ENCODE measurements around the gene USP36. TPM values are rescaled to one million over a fixed set of nuclear protein-coding genes. Genes with fewer than 3 reads are reported as not detected.

Gene USP36
- total RNA-seq, 1 donor from 2014 or later, result 21.6 TPM

- DNase-seq (ENCODE audit: low read depth) (no peak), FAIRE-seq (no peak)
- H3K4me3 ChIP-seq (ENCODE audit: low read depth, low read length), result no peak overlapping the region
- H3K36me3 ChIP-seq (ENCODE audit: control insufficient read depth, insufficient read depth, low read length), result no peaks in the 10 kb centered on the region
- no peaks in the 10 kb centered on the region for H3K27me3 ChIP-seq (ENCODE audit: control insufficient read depth, insufficient read depth, low read length)
- TF ChIP-seq CTCF (IDR thresholded peaks at IDR 0.05; ENCODE audit: insufficient read depth, low read length, severe bottlenecking), result no peak
Measured at GRCh38 chr17:78771758-78772382, 68.7 kb downstream of the USP36 start.

GRCh38 chr17:78769196-78769773, 71.3 kb downstream of the USP36 start:
- Histone ChIP-seq H3K36me3 (ENCODE audit: control insufficient read depth, insufficient read depth, low read length) (no peaks in the 10 kb centered on the region), H3K4me3 (ENCODE audit: low read depth, low read length) (no peak overlapping the region), H3K27me3 (ENCODE audit: control insufficient read depth, insufficient read depth, low read length) (no peaks in the 10 kb centered on the region)
- DNase-seq (ENCODE audit: low read depth), result no peak
- FAIRE-seq, result no peak
- peak; percentile 10 for TF ChIP-seq CTCF (IDR thresholded peaks at IDR 0.05; ENCODE audit: insufficient read depth, low read length, severe bottlenecking)

GRCh38 chr17:78767806-78768205, 72.8 kb downstream of the USP36 start:
- FAIRE-seq, result no peak
- no peaks in the 10 kb centered on the region for H3K36me3 ChIP-seq (ENCODE audit: control insufficient read depth, insufficient read depth, low read length)
- no peaks in the 10 kb centered on the region for H3K27me3 ChIP-seq (ENCODE audit: control insufficient read depth, insufficient read depth, low read length)
- TF ChIP-seq CTCF (IDR thresholded peaks at IDR 0.05; ENCODE audit: insufficient read depth, low read length, severe bottlenecking), result no peak
- DNase-seq (ENCODE audit: low read depth), result no peak
- H3K4me3 ChIP-seq (ENCODE audit: low read depth, low read length), result no peak overlapping the region

GRCh38 chr17:78766743-78767294, 73.8 kb downstream of the USP36 start:
- DNase-seq (ENCODE audit: low read depth) (no peak), FAIRE-seq (no peak)
- no peak overlapping the region for H3K4me3 ChIP-seq (ENCODE audit: low read depth, low read length)
- no peaks in the 10 kb centered on the region for H3K36me3 ChIP-seq (ENCODE audit: control insufficient read depth, insufficient read depth, low read length)
- no peaks in the 10 kb centered on the region for H3K27me3 ChIP-seq (ENCODE audit: control insufficient read depth, insufficient read depth, low read length)
- TF ChIP-seq CTCF (IDR thresholded peaks at IDR 0.05; ENCODE audit: insufficient read depth, low read length, severe bottlenecking), result no peak

GRCh38 chr17:78766225-78766624, 74.4 kb downstream of the USP36 start:
- no peak for FAIRE-seq

More at GRCh38 chr17:78766225-78766624, 74.4 kb downstream of the USP36 start:
- Histone ChIP-seq H3K36me3 (ENCODE audit: control insufficient read depth, insufficient read depth, low read length) (no peaks in the 10 kb centered on the region), H3K27me3 (ENCODE audit: control insufficient read depth, insufficient read depth, low read length) (no peaks in the 10 kb centered on the region), H3K4me3 (ENCODE audit: low read depth, low read length) (no peak overlapping the region)
- peak; percentile 75 for DNase-seq (ENCODE audit: low read depth)
- TF ChIP-seq CTCF (IDR thresholded peaks at IDR 0.05; ENCODE audit: insufficient read depth, low read length, severe bottlenecking), result no peak
